HUDEP-2 (cell line): ENCODE data around the gene PON2.

Source experiments
- DNase-seq, 76 experiments: peaks; one replicate each; lab custom pipeline; 2025; ENCODE audit not compliant: unreplicated experiment in 76 of 76; lab: John Stamatoyannopoulos, UW

PON2 gene

GRCh38 chr7:95446618-95447017, 11.8 kb upstream of the PON2 start:
- peak in 8 of 76 experiments; percentile 1 to 59 (median 22) for DNase-seq

GRCh38 chr7:95444796-95445195, 10.0 kb upstream of the PON2 start:
- DNase-seq: no peak

DNA sequence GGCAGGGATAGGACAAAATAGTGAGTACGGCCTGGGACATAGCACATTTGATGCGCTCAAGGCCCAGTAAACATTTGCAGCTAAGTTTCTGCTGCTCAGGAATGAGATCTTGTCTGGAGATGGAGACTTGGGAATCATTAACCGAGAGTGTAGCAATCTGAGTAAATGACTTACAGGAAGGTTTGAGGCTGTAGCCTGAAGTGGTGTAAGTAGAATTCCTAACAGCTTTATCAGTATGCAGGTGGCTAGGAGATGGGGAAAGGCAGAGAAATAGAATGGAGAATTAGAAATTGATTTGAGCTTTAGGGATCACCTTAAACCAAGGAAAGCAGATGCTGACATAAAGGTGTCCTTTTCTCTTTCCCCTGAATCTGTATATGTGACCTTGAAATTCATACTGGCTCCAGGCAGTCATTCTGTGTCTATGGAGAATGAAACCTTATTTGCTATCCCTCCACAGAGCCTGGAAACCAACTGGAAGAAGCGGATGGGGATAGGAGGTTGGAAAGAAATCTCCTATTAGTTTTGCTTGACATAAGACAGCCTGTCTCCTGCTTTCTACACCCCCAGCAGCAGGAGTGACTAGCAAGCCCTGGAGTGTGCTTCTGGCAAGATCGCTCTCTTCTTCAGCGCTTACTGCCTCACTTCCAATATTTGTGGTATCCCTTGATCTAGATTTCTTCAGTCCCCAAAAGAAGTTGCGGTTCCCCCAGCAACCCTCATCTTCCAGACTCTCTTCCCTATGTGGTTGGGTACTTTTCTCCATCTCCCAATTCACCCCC, 6.4 kb upstream of the PON2 start:
- DNase-seq: no peak

DNA sequence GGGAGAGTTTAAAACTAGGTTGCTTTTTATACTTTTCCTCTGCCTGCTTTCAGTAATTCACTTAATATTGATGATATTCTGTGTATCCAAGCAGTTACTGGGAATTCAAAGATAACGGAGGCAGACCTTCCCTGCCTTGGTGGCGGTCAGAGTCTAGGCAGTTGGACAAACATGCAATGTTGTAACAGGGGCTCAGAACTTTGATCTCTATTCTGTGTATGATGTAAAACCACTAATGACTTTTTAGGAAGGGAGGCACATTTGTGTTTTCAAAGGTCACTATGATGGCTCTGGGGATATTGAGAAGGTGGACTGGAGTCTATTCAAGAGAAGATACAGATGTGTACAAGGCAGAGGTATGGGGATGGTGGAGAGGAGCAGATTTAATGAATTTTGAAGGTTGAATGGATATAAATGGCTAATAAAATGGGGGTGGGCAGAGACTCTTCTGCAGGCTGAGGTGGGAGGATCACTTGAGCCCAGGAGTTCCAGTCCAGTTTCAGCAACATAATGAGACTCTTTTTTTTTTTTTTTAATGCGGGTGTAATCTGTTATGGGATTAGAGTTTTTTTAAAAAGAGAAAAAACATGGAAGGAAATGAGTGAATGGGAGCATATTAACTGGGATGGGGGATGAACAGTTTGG, 5.7 kb upstream of the PON2 start:
- no peak for DNase-seq

DNA sequence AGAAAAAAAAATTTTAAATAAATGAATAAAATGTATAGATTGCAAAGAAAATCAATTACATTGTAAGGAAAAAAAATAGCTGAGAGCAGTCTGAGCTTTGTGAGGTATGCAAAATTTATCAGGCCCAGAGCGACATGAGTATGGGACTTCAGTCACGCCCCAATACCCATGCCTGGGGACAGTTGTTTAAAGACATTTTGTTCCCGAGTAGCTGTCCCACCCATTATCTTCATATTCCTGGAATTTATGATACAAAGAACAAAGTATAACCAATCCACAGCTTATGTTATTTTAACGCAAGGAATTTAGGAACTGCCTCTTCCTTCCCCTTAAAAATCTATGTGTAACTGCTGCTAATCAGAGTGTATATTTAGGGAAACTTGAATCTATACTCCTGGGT, 1.6 kb upstream of the PON2 start:
- DNase-seq: peak in 55 of 76 experiments; percentile 2 to 82 (median 32)

DNA sequence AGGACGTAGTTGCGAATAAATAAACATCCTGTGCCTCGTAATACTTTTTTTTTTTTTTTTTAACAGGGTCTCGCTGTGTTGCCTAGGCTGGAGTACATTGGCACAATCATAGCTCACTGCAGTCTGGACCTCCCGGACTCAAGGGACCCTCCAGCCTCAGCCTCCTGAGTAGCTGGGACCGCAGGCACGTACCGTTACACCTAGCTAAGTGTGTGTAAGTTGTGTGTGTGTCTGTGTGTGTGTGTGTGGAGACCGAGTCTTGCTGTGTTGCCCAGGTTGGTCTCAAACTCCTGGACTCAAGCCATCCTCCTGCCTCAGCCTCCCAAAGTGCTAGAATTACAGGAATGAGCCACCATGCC, 573 bp upstream of the PON2 start:
- DNase-seq: peak in 1 of 76 experiments; percentile 29

- peak in 1 of 76 experiments; percentile 11 for DNase-seq
Observed at GRCh38 chr7:95433952-95434556, 774 bp downstream of the PON2 start.

GRCh38 chr7:95433129-95433528, 1.7 kb downstream of the PON2 start:
- DNase-seq: no peak

GRCh38 chr7:95432606-95433005, 2.2 kb downstream of the PON2 start:
- DNase-seq: no peak

DNA sequence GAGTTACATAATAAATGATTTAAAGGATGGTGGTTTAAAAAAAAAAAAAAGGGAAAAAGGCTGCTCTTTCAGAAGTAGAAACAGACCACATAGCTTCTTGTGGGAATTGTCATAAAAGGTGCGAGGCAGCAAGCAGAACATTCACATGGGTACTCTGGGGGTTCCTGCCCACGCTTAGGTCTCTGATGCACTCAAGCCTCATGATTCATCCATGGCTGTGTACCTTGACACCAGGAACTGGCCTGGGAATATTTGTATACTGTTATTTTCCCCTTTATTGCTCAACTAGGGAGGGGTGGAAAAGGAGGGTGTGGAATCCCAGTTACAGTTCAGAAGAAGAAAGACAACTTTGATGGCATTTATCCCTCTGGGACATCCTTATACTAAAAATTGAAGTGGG, 4.0 kb downstream of the PON2 start:
- no peak for DNase-seq

DNA sequence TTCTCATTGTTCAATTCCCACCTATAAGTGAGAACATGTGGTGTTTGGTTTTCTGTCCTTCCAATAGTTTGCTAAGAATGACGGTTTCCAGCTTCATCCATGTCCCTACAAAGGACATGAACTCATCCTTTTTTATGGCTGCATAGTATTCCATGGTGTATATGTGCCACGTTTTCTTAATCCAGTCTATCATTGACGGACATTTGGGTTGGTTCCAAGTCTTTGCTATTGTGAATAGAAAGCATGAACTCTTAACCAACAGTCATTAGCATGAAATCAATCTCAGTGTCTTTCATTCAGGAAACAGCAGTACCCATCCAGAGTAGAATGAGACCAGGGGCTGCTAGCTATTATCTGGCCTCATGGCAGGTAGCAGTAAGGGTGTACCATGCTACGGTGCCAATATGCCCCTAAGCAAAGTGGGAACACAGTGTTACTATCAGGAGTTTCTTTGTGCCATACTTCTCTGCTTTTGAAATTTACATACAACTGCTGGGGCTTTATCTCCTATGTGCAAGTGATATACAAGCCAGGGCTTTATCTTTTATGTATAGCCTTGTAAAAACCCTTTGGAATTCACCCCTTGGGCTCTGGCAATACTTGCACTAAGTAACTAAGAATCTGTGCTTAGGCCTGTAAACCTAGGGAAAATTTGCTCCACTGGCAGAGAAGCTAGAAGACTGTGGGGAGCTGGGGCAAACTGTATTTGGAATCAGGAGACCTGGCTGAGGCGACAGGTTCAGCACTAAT, 5.4 kb downstream of the PON2 start:
- no peak for DNase-seq

DNA sequence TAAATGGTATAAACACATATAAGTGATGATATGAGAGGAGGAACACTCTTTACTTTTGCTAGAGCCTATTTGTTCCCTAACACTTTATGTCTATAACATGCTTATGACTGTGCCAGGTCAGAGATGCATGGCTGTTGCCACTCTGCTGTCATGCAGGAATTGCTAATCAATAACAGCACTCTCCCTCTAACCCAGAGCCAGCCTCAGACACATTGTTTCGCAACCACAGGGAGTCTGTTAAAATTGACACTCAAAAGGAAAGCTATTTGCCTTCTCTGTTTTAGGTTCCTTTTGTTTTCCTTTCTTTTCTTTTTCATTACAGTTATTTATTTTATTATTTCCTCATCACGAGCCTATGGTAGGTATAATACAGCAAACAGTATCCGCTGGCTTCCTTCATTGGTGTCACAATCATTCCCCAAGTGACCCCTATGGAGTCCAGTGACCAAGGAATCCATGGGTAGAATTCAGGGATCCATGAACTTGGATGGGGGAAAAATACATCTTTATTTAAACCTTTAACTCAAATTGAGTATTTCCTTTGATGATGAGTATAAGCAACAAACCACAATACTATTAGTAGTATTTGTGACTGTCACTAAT, 6.8 kb downstream of the PON2 start:
- no peak for DNase-seq

DNA sequence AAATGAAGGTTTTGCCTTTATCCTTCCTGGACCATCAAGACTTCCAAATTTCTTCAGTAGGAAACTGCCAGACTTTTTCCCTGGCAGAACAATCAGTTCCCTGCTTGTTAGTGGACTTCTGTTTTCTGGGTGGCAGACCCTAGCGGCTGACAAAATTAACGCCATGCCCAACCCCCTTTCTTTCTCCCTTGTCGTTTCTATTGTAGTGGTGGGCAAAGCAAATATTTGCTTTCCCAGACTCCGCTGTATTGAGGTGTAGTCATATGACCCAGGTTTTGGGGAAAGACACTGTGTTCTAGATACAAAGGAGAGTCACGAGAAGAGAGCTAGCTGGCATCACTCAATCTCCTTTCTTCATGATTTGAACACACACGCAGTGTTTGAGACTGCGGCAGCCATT, 7.7 kb downstream of the PON2 start:
- no peak for DNase-seq

DNA sequence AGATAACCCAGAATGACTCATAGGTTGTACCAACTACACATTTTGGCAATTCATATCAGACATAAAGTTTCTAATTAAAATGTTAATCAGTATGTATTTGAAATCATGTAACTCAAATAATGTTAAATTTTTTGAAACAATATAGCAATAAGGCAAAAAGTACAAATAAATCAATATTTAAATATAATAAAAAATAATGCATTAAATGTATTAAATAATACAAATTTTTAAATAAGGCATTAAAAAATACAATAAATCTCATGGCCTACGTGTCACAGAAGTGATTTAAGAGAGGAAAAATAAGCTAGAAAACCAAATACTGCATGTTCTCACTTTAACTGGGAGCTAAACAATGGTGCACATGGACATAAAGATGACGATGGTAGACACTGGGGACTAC, 9.1 kb downstream of the PON2 start:
- no peak for DNase-seq

GRCh38 chr7:95424716-95425115, 10.1 kb downstream of the PON2 start:
- no peak for DNase-seq

DNA sequence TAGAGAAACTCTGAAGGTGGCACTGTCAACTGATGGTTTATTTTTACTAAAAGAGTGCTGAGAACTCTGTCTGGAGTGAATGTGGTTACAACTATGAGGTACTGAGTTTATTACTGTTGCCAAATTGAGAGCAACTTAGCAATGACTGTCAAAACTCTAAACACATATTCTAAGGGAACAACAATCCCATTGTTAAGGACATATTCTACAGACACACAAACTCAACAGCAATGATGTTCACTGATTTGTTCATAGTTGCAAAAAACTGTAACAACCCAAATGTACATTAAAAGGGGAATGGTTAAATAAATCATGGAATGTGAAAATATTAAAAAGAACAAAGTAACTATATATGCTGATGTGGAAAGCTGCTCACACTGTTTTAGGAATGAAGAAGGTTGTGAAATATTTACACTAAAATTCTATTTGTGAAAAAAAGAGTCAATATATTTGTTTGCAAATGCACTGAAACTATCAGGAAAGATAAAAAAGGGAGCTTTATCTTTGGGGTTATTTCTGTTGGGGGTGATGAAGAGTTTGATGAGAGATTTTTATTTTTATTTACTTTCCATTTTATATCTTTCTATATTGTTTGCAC, 12.9 kb downstream of the PON2 start:
- DNase-seq: no peak

GRCh38 chr7:95421000-95421846, 13.6 kb downstream of the PON2 start:
- no peak for DNase-seq

- DNase-seq: no peak
Observed at GRCh38 chr7:95412075-95412474, 22.8 kb downstream of the PON2 start.

DNA sequence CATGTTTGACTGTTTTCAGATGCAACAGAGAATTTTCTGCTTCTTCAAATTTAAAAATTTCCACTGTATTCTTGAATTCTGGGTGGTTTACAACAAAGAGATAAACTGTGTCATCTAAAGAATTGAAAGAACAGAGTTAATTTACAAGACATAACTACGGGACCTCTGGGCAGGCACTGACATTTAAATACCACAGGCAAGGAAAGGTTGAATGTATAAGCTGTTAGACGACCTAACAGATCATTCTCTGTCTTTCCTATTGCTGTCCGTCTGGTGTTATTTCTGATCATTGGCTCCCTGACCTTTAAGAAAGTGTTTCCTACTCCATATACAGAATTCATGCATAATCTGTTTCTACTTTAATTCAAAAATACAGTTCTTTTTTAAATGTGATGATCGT, 23.2 kb downstream of the PON2 start:
- DNase-seq: no peak

GRCh38 chr7:95411036-95411435, 23.8 kb downstream of the PON2 start:
- DNase-seq: no peak
